Neutrophil (primary cell): ENCODE results near the gene PTK6.

Experiments used
- H3K27ac ChIP-seq: fragments of 200-600 bp; sonication (generic); 2 replicates; pipeline ENCODE4 v1.5.1; 2016; ENCODE audit warnings: mild to moderate bottlenecking, moderate library complexity
- H3K27me3 ChIP-seq: fragments of 200-600 bp; sonication (generic); 2 replicates; pipeline ENCODE4 v1.6.0; 2016; ENCODE audit warnings: mild to moderate bottlenecking
- H3K36me3 ChIP-seq: fragments of 200-600 bp; sonication (generic); 2 replicates; pipeline ENCODE4 v1.5.1; 2017
- H3K4me1 ChIP-seq, 2 experiments: fragments of 200-600 bp in 1 of 2; sonication (generic) in 1 of 2; 1 replicate in 1 of 2; 2 replicates in 1 of 2; pipeline versions ENCODE4 v1.5.1 to v1.6.1; 2013 to 2016; ENCODE audit warnings: low read depth in 1 of 2, low read length in 1 of 2, mild to moderate bottlenecking in 1 of 2, moderate library complexity in 1 of 2; ENCODE audit not compliant: control insufficient read depth in 1 of 2, insufficient read depth in 1 of 2
- H3K4me3 ChIP-seq, 2 experiments: fragments of 200-600 bp in 1 of 2; sonication (generic) in 1 of 2; 1 replicate in 1 of 2; 2 replicates in 1 of 2; pipeline ENCODE4 v1.5.1; 2013 to 2016; ENCODE audit warnings: low read depth in 1 of 2, low read length in 1 of 2, mild to moderate bottlenecking in 1 of 2, moderate library complexity in 1 of 2
- H3K9me3 ChIP-seq: fragments of 200-600 bp; sonication (generic); 2 replicates; pipeline ENCODE4 v1.5.1; 2016
- TF ChIP-seq, protein P1 (sequence below): fragments of 200-600 bp; sonication (generic); IDR thresholded peaks from 2 replicates; pipeline ENCODE4 v1.5.1; 2016; ENCODE audit warnings: antibody characterized with exemption

PTK6 gene

DNA sequence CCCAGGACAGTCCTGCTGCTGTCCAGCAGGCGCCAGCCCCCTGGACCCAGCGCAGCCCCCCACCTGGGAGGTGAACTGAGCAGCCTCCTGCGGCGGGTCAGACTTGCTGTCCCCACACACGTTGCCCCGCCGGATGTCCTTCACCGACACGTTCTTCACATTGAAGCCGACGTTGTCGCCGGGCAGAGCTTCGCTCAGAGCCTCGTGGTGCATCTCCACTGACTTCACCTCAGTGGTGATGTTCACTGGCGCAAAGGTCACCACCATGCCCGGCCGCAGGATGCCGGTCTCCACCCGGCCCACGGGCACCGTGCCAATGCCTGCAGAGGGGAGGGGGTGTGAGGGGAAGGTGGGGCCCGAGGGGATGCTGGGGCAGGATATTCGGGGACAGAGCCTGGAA, 46.8 kb downstream of the PTK6 start:
- Histone ChIP-seq H3K4me1 (no peaks in the 10 kb centered on the region), H3K27me3 (peaks cover 70% of the 10 kb centered on the region), H3K36me3 (no peaks in the 10 kb centered on the region), H3K9me3 (no peaks in the 10 kb centered on the region), H3K27ac (no peak overlapping the region), H3K4me3 (no peak overlapping the region)
- TF ChIP-seq, protein P1, sequence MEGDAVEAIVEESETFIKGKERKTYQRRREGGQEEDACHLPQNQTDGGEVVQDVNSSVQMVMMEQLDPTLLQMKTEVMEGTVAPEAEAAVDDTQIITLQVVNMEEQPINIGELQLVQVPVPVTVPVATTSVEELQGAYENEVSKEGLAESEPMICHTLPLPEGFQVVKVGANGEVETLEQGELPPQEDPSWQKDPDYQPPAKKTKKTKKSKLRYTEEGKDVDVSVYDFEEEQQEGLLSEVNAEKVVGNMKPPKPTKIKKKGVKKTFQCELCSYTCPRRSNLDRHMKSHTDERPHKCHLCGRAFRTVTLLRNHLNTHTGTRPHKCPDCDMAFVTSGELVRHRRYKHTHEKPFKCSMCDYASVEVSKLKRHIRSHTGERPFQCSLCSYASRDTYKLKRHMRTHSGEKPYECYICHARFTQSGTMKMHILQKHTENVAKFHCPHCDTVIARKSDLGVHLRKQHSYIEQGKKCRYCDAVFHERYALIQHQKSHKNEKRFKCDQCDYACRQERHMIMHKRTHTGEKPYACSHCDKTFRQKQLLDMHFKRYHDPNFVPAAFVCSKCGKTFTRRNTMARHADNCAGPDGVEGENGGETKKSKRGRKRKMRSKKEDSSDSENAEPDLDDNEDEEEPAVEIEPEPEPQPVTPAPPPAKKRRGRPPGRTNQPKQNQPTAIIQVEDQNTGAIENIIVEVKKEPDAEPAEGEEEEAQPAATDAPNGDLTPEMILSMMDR: no peak

DNA sequence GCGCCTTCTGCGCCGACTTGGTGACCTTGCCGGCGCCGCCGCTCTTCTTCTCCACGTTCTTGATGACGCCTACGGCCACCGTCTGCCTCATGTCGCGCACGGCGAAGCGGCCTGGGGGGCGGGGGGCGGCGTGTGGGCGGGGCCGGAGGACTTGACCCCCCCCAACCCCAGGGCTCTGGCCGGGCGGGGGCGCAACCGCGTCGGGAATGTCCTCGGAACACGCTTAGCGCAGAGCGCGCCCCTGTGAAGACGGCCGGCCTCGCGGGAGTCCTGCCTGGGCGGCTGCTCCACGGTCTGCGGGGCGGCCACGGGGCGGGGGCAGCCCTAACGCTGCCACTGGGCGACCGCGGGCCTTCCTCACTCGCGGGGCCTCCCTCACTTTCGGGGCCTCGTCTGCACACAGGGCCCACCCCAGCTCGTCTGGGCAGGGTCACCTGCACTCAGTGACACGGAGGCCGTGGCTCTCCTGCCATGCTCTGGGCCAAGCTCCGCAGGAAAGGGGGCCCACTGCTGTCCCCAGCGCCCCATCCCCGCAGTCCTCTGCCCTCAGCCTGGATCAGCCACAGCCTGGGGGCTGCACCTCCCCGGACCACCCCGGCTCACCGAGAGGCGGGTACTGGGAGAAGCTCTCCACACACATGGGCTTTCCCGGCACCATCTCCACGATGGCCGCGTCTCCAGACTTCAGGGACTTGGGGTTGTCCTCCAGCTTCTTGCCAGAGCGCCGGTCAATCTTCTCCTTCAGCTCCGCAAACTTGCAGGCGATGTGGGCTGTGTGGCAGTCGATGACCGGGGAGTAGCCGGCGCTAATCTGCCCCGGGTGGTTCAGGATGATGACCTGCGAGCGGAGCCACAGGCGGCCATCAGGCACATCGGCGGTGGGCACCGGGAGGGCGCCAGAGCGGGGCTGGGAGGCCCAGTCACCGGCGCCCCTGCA, 48.6 kb downstream of the PTK6 start:
- H3K27me3 ChIP-seq: peaks cover 70% of the 10 kb centered on the region
- no peak overlapping the region for H3K4me3 ChIP-seq

DNA sequence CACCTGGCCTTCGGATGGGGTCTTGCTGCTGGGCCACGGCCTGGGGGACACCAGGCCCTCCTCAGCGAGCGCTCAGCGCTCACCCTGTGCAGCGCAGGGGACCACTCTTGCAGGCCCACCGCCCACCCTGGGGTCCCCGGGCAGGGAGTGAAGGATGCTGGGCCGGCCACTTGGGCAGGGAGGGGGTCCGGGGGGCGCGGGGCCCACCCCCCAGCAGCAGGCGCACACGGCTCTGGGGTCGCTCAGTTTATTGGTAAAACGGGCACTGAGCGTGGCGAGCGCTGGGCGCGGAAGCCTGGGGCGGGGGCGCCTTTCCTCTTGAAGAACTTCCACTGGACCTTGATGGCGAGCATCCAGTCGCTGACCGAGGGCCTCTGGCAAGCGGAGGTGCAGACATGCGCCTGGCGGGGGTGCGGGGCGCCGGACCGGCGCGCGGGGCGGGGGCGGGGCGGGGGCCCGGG, 49.4 kb downstream of the PTK6 start:
- H3K36me3 ChIP-seq: no peaks in the 10 kb centered on the region
- no peaks in the 10 kb centered on the region for H3K9me3 ChIP-seq
- TF ChIP-seq, protein P1: no peak
- peaks cover 77% of the 10 kb centered on the region for H3K27me3 ChIP-seq
- H3K4me3 ChIP-seq: no peak overlapping the region
- H3K27ac ChIP-seq: no peak overlapping the region
- no peaks in the 10 kb centered on the region for H3K4me1 ChIP-seq

More for the DNA sequence above, 48.6 kb downstream of the PTK6 start:
- H3K9me3 ChIP-seq: no peaks in the 10 kb centered on the region
- TF ChIP-seq, protein P1: no peak
- H3K36me3 ChIP-seq: no peaks in the 10 kb centered on the region
- H3K27ac ChIP-seq: no peak overlapping the region
- no peaks in the 10 kb centered on the region for H3K4me1 ChIP-seq

DNA sequence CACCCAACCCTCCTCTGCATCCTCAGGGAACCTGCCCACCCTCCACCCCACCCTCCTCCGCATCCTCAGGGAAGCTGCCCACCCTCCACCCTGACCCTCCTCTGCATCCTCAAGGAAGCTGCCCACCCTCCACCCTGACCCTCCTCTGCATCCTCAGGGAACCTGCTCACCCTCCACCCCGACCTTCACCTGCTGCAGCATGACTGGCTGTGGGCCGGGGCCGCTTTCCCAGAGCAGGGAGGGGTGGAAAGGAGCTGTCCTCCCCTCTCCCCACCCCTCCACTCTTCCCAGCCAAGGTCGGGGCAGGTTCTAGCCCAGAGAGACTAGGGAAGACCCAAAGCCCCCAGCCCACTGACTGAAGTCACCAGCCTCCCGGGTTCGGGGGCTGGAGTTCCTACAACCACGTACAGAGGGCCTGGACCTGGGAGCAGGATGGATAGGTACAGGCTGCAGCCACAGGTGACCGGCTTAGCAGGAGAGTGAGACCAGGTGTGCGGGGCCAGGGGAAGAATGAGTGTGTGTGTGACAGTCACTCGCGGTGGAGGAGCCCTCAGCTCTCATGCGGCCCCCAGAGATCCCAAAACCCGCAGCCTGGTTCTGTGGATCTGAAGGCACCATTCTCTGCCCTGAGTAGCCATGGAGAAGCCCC, 49.9 kb downstream of the PTK6 start:
- no peaks in the 10 kb centered on the region for H3K36me3 ChIP-seq
- no peaks in the 10 kb centered on the region for H3K9me3 ChIP-seq
- no peaks in the 10 kb centered on the region for H3K4me1 ChIP-seq
- no peak overlapping the region for H3K4me3 ChIP-seq
- TF ChIP-seq, protein P1: no peak
- no peak overlapping the region for H3K27ac ChIP-seq
- H3K27me3 ChIP-seq: peaks cover 83% of the 10 kb centered on the region

DNA sequence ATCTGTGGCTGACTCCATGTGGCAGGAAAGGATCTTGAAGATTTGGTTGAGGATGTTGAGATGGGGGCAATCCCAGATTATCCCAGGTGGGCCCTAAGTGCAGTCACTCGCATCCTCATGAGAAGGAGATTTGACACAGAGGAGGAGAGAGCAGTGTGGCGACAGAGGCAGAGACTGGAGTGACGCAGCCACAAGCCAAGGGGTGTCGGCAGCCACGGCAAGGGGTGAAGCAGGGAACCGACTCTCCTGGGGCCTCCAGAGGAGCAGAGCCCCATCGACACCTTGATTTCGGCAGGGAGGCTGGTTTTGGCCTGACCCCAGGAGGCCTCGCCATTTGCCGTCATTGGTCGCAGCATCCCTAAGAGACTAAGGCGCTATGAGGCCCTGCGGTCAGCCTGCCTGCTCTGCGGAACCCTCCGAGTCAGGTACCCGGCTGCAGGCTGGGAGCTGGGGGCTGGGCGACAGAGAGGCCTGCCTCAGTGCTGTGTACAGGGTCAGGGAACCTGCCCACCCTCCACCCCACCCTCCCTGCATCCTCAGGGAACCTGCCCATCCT, 50.8 kb downstream of the PTK6 start:
- Histone ChIP-seq H3K4me3 (no peak overlapping the region), H3K27me3 (peaks cover 88% of the 10 kb centered on the region)

More for the DNA sequence above, 50.8 kb downstream of the PTK6 start:
- Histone ChIP-seq H3K4me1 (no peaks in the 10 kb centered on the region), H3K9me3 (no peaks in the 10 kb centered on the region), H3K36me3 (no peaks in the 10 kb centered on the region), H3K27ac (no peak overlapping the region)
- TF ChIP-seq, protein P1: no peak
